HG02943 (cell line): ENCODE data around the gene MID1.
"Not testable (repeated sequence)": the region's sequence is repeated elsewhere in the genome, so short reads cannot be mapped to it uniquely, and the experiment has no call there.

Experiments
- ATAC-seq: cut with Tn5 transposase; IDR thresholded peaks from one replicate; pipeline ENCODE4 v1.9.1; 2021; ENCODE audit warnings: mild to moderate bottlenecking, low read depth, moderate library complexity; ENCODE audit not compliant: unreplicated experiment

The MID1 gene

GRCh38 chrX:10618961-10619360 lies 1.4 kb downstream of the MID1 start:
- ATAC-seq = no peak

DNA sequence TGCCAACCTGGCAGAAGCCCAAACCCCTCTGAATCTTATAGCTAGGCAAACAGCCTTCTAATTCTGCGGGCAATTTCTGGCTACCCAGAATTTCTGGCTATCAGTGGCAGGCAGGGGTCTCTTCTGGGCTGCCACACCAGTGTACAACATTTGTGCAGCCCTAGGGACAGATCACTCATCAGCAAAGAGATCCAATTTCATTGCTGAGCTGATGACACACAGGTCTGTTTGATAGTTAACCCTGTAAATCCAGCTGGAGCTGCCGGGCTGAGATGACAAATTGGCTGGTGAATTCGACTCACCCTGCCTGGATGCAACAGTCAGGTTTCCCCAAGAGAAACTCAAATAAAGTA lies 2.4 kb downstream of the MID1 start:
- ATAC-seq = no peak

DNA sequence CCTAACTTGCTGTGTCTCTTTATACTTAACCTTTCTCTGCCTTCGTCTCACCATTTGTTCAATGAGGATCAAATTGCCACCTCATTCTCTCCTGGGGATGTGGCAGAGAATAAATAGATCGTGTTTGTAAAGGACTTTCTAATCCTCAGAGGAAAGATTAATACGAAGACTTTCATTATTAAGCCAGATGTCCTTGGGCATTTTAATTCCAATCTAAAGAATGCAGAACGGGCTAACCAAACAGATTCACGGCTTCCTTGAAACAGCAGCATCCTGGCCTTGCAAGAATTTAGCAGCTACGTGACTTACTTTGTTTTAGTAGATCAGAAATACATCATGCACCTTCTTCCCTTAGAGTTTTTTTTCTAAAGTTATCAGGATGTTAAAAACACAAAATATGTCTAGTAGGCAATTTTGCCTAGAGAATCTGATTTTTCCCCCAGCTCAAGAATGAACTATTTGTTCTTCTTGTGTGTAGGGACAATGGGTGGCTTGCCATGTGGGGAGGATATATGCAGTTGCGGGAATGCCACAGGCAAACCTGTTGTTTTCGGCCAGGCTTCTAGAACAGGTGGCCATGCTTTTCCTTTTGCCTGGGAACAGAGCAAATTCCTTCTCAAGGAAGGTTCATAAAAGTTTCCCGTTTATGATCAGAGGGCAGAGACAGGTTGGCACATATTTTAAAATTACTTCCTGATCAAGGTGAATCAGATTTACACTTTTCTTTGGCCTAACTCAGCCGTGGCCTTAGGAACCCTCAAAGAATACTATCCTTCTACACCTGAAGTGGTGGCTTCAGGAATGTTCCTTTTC lies 3.0 kb downstream of the MID1 start:
- ATAC-seq = no peak

- ATAC-seq = peak; percentile 60
These were observed 4.2 kb downstream of the MID1 start for GRCh38 chrX:10615931-10616774.

GRCh38 chrX:10612215-10612614 lies 8.2 kb downstream of the MID1 start:
- ATAC-seq = no peak

- no peak for ATAC-seq
These were observed 8.8 kb downstream of the MID1 start for GRCh38 chrX:10611441-10612090.

GRCh38 chrX:10608099-10608498 lies 12.3 kb downstream of the MID1 start:
- ATAC-seq = no peak

DNA sequence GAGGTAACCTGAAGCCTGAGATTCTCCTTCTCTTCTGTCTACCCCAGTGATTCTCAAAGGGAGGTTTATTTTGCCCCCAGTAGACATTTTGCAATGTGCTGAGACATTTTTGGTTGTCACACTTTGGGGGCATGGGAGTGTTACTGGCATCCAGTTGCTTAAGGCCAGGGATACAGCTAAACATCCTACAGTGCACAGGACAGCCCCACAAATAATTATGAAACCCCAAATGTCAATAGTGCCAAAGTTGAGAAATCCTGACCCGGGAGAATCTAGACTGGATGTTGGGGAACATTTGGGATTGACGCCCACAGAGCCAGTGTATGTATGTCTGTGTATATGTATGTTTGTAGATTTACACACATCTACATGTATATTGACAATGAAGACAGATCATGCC lies 13.2 kb downstream of the MID1 start:
- no peak for ATAC-seq

DNA sequence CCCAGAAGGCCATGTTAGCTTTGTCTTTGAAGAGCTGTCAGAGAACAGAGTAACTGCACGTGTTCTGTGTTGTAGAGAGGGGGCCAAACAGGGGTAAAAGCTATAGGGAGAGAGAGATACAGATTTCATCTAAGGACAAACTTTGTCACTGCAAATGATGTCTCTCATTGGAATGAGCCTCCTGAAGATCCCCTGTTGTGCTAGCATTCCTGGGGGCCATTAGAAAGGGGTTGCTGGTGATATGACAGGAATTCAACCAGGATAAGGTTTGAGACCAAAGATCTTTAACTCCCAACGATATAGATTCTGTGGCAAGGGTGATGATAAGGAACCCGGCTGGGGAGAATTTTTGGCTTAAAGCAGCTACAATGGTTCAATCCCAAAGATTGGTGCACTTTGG lies 16.8 kb downstream of the MID1 start:
- no peak for ATAC-seq

GRCh38 chrX:10602646-10603045 lies 17.7 kb downstream of the MID1 start:
- ATAC-seq = no peak

- no peak for ATAC-seq
These were observed 19.9 kb downstream of the MID1 start for GRCh38 chrX:10600479-10600878.

DNA sequence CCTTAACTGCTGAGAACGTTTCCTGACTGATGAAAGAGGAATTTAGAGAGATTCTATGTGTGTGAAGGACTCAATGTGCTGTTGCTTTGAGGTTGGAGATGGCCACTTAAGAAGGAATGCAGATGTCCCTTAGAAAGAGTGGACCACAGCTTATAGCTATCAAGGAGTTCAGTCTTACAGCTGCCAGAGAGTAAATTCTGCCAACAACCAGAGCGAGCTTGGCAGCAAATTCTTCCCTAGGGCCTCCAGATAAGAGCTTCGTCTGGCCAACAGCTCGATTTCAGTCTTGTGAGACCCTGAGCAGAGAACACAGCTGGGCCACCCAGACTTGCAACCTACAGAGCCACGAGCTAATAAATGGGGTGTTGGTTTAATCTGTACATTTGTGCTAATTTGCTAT lies 21.8 kb downstream of the MID1 start:
- ATAC-seq = no peak

DNA sequence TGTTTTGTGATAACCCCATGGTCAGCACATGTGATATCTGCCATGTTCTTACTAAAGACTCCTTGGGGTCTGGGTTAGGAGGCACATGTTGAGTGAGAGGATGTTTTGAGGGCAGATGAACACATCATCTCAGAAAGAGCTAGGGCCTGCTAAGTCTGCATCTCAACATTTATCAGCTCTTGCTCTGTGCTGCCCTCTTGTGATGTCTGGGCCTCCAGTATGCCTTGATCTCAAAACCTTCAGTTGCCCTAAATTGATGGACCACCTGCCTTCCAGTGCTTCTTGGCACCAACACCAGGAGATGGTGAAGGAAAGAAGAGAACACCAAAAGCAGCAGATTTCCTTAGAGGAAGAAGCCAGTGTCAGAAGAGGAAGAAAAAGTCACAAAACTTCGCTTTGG lies 22.5 kb downstream of the MID1 start:
- ATAC-seq = no peak

GRCh38 chrX:10591363-10592335 lies 28.7 kb downstream of the MID1 start:
- ATAC-seq = no peak

DNA sequence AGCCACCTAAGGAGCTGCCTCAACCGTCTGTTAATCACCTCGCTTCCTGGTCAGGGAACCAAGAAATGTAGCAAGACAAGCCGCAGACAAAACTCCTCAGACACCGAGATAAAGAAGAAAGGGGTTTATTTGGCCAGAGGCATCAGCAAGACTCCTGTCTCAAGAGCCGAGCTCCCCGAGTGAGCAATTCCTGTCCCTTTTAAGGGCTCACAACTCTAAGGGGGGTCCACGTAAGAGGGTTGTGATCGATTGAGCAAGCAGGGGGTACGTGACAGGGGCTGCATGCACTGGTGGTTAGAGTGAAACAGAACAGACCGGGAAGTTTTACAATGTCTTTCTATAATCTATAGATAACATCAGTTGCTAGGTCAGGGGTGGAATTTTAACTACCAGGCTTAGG lies 30.6 kb downstream of the MID1 start:
- not testable (repeated sequence) for ATAC-seq

DNA sequence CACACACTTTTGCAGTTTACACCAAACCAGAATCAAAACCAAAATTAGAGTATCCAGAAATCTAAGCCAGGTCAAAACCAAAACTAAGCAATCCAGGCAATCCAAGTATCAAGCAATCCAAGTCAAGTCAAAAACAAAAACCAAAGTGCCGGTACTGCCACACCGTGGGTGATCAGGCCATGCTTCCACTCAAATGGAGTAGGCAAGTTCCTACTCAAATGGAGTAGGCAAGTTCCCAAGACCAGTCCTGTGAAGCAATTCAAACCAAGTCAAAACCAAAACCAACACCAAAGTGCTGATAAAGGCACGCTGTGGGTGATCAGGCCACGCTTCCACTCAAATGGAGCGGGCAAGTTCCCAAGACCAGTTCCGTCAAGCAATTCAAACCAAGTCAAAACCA lies 31.3 kb downstream of the MID1 start:
- no peak for ATAC-seq

DNA sequence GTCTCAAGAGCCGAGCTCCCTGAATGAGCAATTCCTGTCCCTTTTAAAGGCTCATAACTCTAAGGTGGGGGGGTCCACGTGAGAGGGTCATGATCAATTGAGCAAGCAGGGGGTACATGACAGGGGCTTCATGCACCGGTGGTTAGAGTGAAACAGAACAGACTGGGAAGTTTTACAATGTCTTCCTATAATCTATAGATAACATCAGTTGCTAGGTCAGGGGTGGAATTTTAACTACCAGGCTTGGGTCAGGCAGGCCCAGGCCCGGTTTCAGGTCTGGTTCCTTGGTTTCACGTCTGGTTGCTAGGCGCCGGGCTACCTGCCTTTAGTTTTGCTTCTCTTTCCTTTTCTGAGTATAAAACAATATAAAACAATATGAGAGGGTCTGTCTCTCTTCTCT lies 35.5 kb downstream of the MID1 start:
- ATAC-seq = not testable (repeated sequence)

DNA sequence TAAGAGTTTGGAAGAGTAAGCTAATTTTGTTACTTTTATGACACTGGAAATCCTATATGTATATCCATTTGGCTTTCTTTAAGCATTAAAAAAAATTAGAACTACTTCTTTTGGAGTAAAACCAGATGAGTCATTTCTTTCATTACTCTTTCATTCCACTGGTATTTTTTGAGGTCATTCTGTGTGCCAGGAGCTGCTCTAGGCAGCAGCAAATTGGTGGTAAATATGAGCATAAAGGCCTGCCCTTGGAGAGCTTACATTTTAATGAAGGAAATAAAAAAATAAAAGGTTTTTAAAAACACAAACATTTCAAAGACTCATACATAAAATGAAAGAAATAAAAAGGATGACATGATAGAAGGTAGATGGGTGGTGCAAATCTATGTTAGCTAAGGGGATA lies 37.4 kb downstream of the MID1 start:
- ATAC-seq = no peak

- no peak for ATAC-seq
These were observed 38.1 kb downstream of the MID1 start for GRCh38 chrX:10582215-10582733.
